AG08395 (cell line): ENCODE measurements around the gene SKIDA1.
"Not testable (repeated sequence)": the region's sequence is repeated elsewhere in the genome, so short reads cannot be mapped to it uniquely, and the experiment has no call there.

Experiments used
- DNase-seq: peaks from one replicate; pipeline ENCODE4 v3.0.0; 2012; ENCODE audit warnings: mixed read lengths, low spot score

The SKIDA1 gene

GRCh38 chr10:21525367-21526187 lies at the start of gene SKIDA1:
Gene SKIDA1, minus strand, starts transcription at chr10:21525682. Its CDS starts 7,860 bp downstream, at chr10:21517822.
- DNase-seq = peak; percentile 68

GRCh38 chr10:21574514-21574913 lies 49.0 kb upstream of the SKIDA1 start:
- not testable (repeated sequence) for DNase-seq

DNA sequence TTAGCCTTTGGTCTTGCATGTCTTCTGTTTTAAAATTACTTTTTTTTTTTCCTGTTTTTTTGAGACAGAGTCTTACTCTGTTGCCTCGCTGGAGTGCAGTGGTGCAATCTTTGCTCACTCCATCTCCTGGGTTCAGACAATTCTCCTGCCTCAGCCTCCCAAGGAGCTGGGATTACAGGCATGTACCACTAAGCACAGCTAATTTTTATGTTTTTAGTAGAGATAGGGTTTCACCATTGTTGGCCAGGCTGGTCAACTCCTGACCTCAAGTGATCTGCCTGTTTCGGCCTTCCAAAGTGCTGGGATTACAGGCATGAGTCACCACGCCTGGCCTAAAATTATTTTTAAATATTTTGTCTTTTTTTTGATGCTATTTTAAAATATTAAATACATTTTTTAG lies 47.1 kb upstream of the SKIDA1 start:
- DNase-seq = no peak

GRCh38 chr10:21570761-21571521 lies 45.5 kb upstream of the SKIDA1 start:
- DNase-seq = no peak

- DNase-seq = not testable (repeated sequence)
These were observed 33.5 kb upstream of the SKIDA1 start for GRCh38 chr10:21558984-21559383.

DNA sequence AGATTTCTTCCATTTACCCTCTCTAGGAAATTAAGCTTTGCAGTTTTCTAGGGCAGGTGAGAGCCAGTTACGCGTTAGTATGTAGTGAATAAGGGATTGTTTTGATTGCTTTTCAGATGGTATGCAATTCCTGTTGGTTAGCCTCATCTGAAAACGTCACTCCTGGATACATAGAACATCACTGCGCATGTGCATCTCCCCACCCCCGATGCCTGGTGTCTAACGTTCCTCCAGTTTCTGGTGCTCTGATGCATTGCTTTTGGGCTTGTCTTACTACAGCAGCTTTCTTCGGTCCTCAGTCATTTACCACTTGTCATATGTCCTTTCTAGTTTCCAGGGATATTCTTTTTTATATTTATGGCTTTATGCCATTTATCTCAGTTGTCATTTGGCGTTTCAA lies 31.0 kb upstream of the SKIDA1 start:
- DNase-seq = no peak

- DNase-seq = no peak
These were observed 27.2 kb upstream of the SKIDA1 start for GRCh38 chr10:21552638-21553037.

GRCh38 chr10:21547246-21547645 lies 21.8 kb upstream of the SKIDA1 start:
- DNase-seq = no peak

DNA sequence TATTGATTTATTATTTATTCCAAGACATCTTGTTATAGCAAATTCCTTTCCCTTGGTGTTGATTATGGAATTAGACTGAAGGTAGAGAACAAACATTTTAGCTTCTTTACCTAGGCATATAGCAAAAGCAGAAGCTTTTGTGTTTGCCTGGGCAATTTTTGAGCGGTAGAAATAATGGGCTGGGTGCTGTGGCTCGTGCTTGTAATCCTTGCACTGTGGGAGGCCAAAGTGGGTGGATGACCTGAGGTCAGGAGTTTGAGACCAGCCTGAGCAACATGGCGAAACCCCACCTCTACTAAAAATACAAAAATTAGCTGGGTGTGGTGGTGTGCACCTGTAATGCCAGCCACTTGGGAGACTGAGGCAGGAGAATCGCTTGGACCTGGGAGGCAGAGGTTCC lies 15.2 kb upstream of the SKIDA1 start:
- DNase-seq = not testable (repeated sequence)

DNA sequence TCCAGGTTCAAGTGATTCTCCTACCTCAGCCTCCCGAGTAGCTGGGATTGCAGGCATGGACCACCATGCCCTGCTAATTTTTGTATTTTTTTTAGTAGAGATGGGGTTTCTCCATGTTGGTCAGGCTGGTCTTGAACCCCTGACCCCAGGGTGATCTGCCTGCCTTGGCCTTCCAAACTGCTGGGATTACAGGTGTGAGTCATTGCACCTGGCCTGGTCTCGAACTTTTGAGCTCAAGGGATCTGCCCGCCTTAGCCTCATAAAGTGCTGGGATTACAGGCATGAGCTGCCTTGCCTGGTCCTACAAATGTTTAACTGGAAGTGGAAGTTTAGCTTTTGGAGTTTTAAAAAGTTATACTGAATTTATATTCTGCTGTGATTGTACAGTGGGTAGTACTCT lies 11.4 kb upstream of the SKIDA1 start:
- DNase-seq = no peak

- DNase-seq = not testable (repeated sequence)
These were observed 10.5 kb upstream of the SKIDA1 start for GRCh38 chr10:21535976-21536375.

DNA sequence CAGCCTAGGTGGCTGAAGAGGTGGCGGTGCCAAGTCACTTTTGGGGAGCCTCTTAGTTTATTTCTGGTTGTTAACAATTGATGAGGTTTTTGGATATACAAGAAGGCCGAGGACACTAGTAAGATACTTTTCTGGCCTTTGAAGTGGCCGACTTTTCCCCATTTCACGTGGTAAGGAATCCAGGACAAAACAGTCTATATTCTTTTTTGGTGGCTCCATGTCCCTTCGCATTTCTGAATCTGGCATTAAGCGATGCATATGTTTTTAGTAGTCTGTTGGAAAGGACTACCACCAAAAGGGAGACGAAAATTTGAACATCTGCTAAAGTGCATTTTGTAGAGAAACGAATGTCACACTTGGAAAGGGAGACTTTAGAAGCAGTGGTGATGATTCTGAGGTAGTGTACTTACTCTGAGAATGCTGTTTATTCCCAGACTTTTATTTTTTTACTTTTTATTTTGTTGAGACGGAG lies 10.0 kb upstream of the SKIDA1 start:
- DNase-seq = no peak

GRCh38 chr10:21534604-21535493 lies 9.4 kb upstream of the SKIDA1 start:
- DNase-seq = no peak

GRCh38 chr10:21534280-21534586 lies 8.8 kb upstream of the SKIDA1 start:
- no peak for DNase-seq

DNA sequence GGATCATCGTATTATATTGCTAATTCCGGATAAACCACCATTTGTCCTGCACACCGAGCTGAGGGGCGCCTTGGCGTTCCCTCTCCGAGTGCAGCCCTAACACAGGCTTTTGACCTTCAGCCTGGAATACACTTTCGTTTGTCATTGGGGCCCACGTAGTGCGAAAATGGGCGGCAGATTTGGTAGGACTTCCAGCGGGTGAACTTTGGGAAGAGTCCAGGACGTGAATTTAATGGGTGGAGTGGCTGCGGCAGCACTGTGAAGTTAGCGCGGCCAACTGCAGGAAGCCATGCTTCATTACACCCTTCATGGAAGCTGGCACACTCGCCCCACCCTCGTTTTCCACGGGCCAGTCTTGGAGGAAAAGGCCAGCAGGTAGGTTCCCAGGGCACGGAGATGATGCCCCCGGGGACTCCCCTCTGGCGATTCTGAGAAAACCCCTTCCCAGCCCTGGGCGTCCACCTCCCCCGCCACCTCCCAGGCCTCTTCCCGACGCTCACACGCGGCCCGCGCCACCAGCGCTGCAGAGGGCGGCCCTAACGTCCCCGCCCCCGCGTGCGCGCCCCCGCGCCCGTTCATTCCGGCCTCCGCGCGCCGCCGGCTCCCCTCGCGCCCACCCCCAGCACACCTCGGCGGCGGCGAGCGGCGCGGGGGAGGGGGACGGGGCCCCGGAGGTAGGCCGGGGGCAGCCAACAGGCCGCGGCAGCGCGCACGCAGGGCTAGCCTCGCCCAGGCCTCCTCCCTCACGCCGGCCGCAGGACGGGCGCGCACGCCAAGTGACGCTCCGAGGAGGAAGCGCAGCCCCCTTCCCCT lies 8.2 kb upstream of the SKIDA1 start, which contains the start of gene MLLT10:
TSS of gene MLLT10 (plus strand) at position 766 of the 813 bp plus-strand sequence. CDS start 413 bp downstream, outside the sequence.
- DNase-seq = peak; percentile 91

GRCh38 chr10:21532694-21533466 lies 7.4 kb upstream of the SKIDA1 start:
- DNase-seq = no peak

DNA sequence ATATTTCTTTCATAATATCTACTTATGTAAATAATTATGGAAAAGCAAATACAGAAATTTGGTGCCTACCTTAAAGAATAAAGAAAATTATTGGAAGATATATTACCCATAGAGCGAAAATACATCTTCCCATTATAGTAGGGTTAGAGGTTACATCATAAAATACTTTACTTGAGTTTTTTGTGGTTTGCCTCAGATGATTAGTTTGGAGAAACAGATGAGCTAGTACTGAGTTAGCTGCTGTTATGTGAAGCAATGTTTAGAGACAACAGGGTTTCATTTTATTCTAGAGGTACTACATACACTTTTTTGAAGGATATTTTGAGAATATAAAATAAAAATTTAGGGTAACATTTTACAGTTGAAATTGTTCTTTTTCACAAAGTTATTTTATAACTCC lies 5.7 kb upstream of the SKIDA1 start:
- DNase-seq = no peak

GRCh38 chr10:21530641-21531040 lies 5.2 kb upstream of the SKIDA1 start:
- DNase-seq = no peak

- no peak for DNase-seq
These were observed 4.7 kb upstream of the SKIDA1 start for GRCh38 chr10:21530168-21530567.
